Fibroblast of mammary gland (primary cell): Measurements from ENCODE around the gene SLC1A4.

Source experiments
- DNase-seq: peaks from one replicate; pipeline ENCODE4 v3.0.0-alpha.2; 2010; ENCODE audit warnings: low read depth
- H3K4me3 ChIP-seq: 2 replicates; pipeline ENCODE4 v1.5.1; 2011; ENCODE audit warnings: low read depth, mild to moderate bottlenecking, low read length, moderate library complexity; ENCODE audit not compliant: control insufficient read depth
- TF ChIP-seq, protein P1 (sequence below): conservative IDR thresholded peaks from 2 replicates; pipeline ENCODE4 v1.5.1; 2011; ENCODE audit warnings: low read depth, low read length, inconsistent platforms; ENCODE audit not compliant: control insufficient read depth, insufficient read depth

SLC1A4 gene

DNA sequence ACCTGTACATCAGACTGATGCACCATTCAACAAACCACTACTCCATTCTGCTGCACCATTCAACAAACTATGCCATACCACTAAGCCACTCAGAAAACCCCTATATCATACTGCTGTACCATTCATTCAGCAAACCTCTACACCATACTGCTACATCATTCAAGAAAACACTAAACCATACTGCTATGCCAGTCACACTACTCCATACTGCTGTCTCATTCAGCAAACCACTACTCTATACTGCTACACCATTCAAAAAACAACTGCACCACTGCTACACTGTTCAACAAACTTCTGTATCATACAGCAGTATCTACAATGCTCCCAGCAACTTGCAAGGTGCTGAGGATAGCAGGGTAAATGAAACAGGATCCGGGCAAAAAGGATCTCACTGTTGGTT lies 12.9 kb upstream of the SLC1A4 start:
- no peak for DNase-seq
- TF ChIP-seq, protein P1, sequence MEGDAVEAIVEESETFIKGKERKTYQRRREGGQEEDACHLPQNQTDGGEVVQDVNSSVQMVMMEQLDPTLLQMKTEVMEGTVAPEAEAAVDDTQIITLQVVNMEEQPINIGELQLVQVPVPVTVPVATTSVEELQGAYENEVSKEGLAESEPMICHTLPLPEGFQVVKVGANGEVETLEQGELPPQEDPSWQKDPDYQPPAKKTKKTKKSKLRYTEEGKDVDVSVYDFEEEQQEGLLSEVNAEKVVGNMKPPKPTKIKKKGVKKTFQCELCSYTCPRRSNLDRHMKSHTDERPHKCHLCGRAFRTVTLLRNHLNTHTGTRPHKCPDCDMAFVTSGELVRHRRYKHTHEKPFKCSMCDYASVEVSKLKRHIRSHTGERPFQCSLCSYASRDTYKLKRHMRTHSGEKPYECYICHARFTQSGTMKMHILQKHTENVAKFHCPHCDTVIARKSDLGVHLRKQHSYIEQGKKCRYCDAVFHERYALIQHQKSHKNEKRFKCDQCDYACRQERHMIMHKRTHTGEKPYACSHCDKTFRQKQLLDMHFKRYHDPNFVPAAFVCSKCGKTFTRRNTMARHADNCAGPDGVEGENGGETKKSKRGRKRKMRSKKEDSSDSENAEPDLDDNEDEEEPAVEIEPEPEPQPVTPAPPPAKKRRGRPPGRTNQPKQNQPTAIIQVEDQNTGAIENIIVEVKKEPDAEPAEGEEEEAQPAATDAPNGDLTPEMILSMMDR = no peak
- no peak overlapping the region for H3K4me3 ChIP-seq

- TF ChIP-seq, protein P1 = peak; percentile 30
- H3K4me3 ChIP-seq = no peak overlapping the region
- DNase-seq = peak; percentile 42
Measured at GRCh38 chr2:64978514-64979268, 10.5 kb upstream of the SLC1A4 start.

DNA sequence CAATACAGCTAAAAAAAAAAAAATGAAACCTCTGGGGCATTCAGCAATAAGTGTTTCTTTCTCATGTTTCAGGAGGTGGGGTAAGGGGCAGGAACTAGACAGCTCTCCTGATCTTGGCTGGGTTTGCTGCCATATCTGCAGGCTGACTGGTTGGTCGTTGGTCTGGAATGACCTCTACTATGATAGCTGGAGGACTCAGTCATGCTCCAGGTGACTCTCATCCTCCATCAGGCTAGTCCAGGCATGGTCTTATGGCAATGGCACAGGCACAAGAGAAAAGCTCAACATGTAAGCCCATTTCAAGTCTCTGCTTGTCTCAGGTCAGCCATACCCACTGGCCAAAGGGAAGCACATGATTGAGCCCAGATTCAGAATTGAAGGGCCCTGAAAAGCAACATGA lies 9.5 kb upstream of the SLC1A4 start:
- no peak overlapping the region for H3K4me3 ChIP-seq
- peak; percentile 11 for DNase-seq
- TF ChIP-seq, protein P1 = no peak

- no peak for DNase-seq
- TF ChIP-seq, protein P1 = no peak
- H3K4me3 ChIP-seq = no peak overlapping the region
Measured at GRCh38 chr2:64980183-64980582, 9.0 kb upstream of the SLC1A4 start.

DNA sequence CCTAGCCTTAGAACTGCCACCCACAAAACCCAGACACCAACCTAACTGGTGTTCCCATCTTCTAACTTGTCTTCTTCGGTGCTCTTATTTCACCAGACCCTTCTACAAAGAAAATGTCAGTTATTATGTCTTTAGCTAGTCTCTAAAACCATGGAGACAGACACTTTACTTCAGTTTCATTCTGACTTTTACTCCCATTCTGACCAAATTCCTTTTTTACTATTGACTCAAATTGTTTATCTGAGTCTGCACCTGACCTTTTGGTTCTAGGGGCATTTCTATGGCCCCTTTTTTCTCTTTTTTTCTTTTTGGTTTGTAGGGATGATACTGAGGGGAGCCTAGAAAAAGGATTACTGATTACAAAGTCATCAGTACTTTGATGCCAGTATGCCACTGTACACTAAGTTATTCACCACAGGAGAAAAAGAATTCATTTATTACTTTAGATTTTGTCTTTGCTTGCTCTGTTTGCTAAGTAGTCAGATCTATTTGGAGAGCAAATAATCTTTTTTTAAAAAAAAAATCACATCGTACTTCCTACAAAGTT lies 6.8 kb upstream of the SLC1A4 start:
- no peak overlapping the region for H3K4me3 ChIP-seq
- DNase-seq = no peak
- TF ChIP-seq, protein P1 = no peak

- DNase-seq = no peak
- TF ChIP-seq, protein P1 = no peak
- H3K4me3 ChIP-seq = no peak overlapping the region
Measured at GRCh38 chr2:64982932-64983331, 6.3 kb upstream of the SLC1A4 start.
